ENCODE results near the gene ATG2A.
"Not testable (repeated sequence)": the region's sequence is repeated elsewhere in the genome, so short reads cannot be mapped to it uniquely, and the experiment has no call there.

Gene ATG2A

GRCh38 chr11:64851831-64852351 is 65.1 kb downstream of the ATG2A start:
- H3K4me3 ChIP-seq (ENCODE audit: low read depth, low read length) = no peak overlapping the region
- TF ChIP-seq CTCF (IDR thresholded peaks at IDR 0.05; ENCODE audit: low read depth, low read length) = no peak

GRCh38 chr11:64850979-64851567 is 65.9 kb downstream of the ATG2A start:
- H3K4me3 ChIP-seq (ENCODE audit: low read depth, low read length) = no peak overlapping the region
- TF ChIP-seq CTCF (IDR thresholded peaks at IDR 0.05; ENCODE audit: low read depth, low read length) = no peak

GRCh38 chr11:64849598-64850356 is 67.2 kb downstream of the ATG2A start:
- no peak; the same call in 1 of the 2 replicates for TF ChIP-seq CTCF (IDR thresholded peaks at IDR 0.05; ENCODE audit: low read depth, low read length)
- H3K4me3 ChIP-seq (ENCODE audit: low read depth, low read length) = no peak overlapping the region

- no peak for TF ChIP-seq CTCF (IDR thresholded peaks at IDR 0.05; ENCODE audit: low read depth, low read length)
- no peak overlapping the region for H3K4me3 ChIP-seq (ENCODE audit: low read depth, low read length)
These were observed 68.0 kb downstream of the ATG2A start for GRCh38 chr11:64848826-64849597.

GRCh38 chr11:64848214-64848825 is 68.7 kb downstream of the ATG2A start:
- TF ChIP-seq CTCF (IDR thresholded peaks at IDR 0.05; ENCODE audit: low read depth, low read length) = no peak
- H3K4me3 ChIP-seq (ENCODE audit: low read depth, low read length) = no peak overlapping the region

GRCh38 chr11:64846998-64847666 is 69.9 kb downstream of the ATG2A start:
- H3K4me3 ChIP-seq (ENCODE audit: low read depth, low read length) = no peak overlapping the region
- peak; percentile 92 for TF ChIP-seq CTCF (IDR thresholded peaks at IDR 0.05; ENCODE audit: low read depth, low read length)

- not testable (repeated sequence) for H3K4me3 ChIP-seq (ENCODE audit: low read depth, low read length)
These were observed 71.3 kb downstream of the ATG2A start for GRCh38 chr11:64845776-64846129.

All from WI38 (cell line).